ENCODE data around the gene SEC61G.
A peak's percentile ranks its signal among the peaks of the same experiment; 100 is the strongest.

Gene SEC61G

GRCh38 chr7:54758702-54759592 lies at the start of gene SEC61G:
SEC61G (minus strand) TSS chr7:54759211; CDS start chr7:54757588, 1,623 bp downstream.
- peak; percentile 93 for DNase-seq

- DNase-seq: no peak
These were observed 43.8 kb upstream of the SEC61G start for GRCh38 chr7:54802841-54803240.

- DNase-seq: no peak
These were observed 43.1 kb upstream of the SEC61G start for GRCh38 chr7:54802114-54802513.

- no peak for DNase-seq
These were observed 40.8 kb upstream of the SEC61G start for GRCh38 chr7:54799792-54800191.

GRCh38 chr7:54798530-54798929 lies 39.5 kb upstream of the SEC61G start:
- DNase-seq: no peak

GRCh38 chr7:54796853-54797252 lies 37.8 kb upstream of the SEC61G start:
- no peak for DNase-seq

GRCh38 chr7:54796150-54796549 lies 37.1 kb upstream of the SEC61G start:
- DNase-seq: no peak

GRCh38 chr7:54792383-54792782 lies 33.4 kb upstream of the SEC61G start:
- DNase-seq: no peak

GRCh38 chr7:54788664-54789063 lies 29.7 kb upstream of the SEC61G start:
- no peak for DNase-seq

GRCh38 chr7:54785261-54785660 lies 26.2 kb upstream of the SEC61G start:
- DNase-seq: no peak

- no peak for DNase-seq
These were observed 24.9 kb upstream of the SEC61G start for GRCh38 chr7:54783952-54784351.

GRCh38 chr7:54782829-54783228 lies 23.8 kb upstream of the SEC61G start:
- no peak for DNase-seq

- DNase-seq: no peak
These were observed 23.3 kb upstream of the SEC61G start for GRCh38 chr7:54782314-54782713.

- no peak for DNase-seq
These were observed 22.3 kb upstream of the SEC61G start for GRCh38 chr7:54781134-54781920.

GRCh38 chr7:54780490-54780889 lies 21.5 kb upstream of the SEC61G start:
- DNase-seq: no peak

- no peak for DNase-seq
These were observed 19.9 kb upstream of the SEC61G start for GRCh38 chr7:54778696-54779540.

GRCh38 chr7:54778166-54778565 lies 19.2 kb upstream of the SEC61G start:
- no peak for DNase-seq

- DNase-seq: no peak
These were observed 16.1 kb upstream of the SEC61G start for GRCh38 chr7:54774785-54775740.

- DNase-seq: peak; percentile 32
These were observed 14.7 kb upstream of the SEC61G start for GRCh38 chr7:54773472-54774399.

- DNase-seq: no peak
These were observed 10.2 kb upstream of the SEC61G start for GRCh38 chr7:54769203-54769602.

GRCh38 chr7:54764861-54765260 lies 5.8 kb upstream of the SEC61G start:
- DNase-seq: no peak
